Osteocyte (in vitro differentiated cells): ENCODE data around the gene REST. TPM values are rescaled to one million over a fixed set of nuclear protein-coding genes. Genes with fewer than 3 reads are reported as not detected.

Experiments used
- DNase-seq: peaks from one replicate; pipeline ENCODE4 v3.0.0; 2021; ENCODE audit warnings: mixed read lengths; ENCODE audit not compliant: unreplicated experiment; ENCODE audit errors: extremely low spot score
- H3K27ac Mint-ChIP-seq: one replicate; pipeline ENCODE4 v1.8.0; 2021; ENCODE audit warnings: mild to moderate bottlenecking, mixed read lengths; ENCODE audit not compliant: unreplicated experiment
- H3K27me3 Mint-ChIP-seq: one replicate; pipeline ENCODE4 v1.8.0; 2021; ENCODE audit warnings: mixed read lengths; ENCODE audit not compliant: unreplicated experiment
- H3K36me3 Mint-ChIP-seq: one replicate; pipeline ENCODE4 v1.8.0; 2021; ENCODE audit warnings: mixed read lengths; ENCODE audit not compliant: unreplicated experiment
- H3K4me1 Mint-ChIP-seq: one replicate; pipeline ENCODE4 v1.8.0; 2021; ENCODE audit warnings: mixed read lengths; ENCODE audit not compliant: unreplicated experiment
- H3K4me3 Mint-ChIP-seq: one replicate; pipeline ENCODE4 v1.8.0; 2021; ENCODE audit warnings: mild to moderate bottlenecking, moderate library complexity, mixed read lengths; ENCODE audit not compliant: unreplicated experiment
- H3K9me3 Mint-ChIP-seq: one replicate; pipeline ENCODE4 v1.8.0; 2021; ENCODE audit warnings: mixed read lengths; ENCODE audit not compliant: unreplicated experiment
- long read RNA-seq: library from polyadenylated mRNA; unstranded; transcript quantifications from one replicate; pipeline ENCODE4 v2.0.0, GENCODE V29; 2021
- total RNA-seq: library from RNA; stranded (reverse); gene quantifications from 2 replicates; pipeline ENCODE4 v1.2.1, GENCODE V29; 2021
- TF ChIP-seq, protein P1 (sequence below): fragments of 200-600 bp; sonication (generic); IDR thresholded peaks from 2 replicates; pipeline ENCODE4 v1.5.0; 2021; ENCODE audit warnings: antibody characterized with exemption, mild to moderate bottlenecking, moderate library complexity

REST gene, protein sequence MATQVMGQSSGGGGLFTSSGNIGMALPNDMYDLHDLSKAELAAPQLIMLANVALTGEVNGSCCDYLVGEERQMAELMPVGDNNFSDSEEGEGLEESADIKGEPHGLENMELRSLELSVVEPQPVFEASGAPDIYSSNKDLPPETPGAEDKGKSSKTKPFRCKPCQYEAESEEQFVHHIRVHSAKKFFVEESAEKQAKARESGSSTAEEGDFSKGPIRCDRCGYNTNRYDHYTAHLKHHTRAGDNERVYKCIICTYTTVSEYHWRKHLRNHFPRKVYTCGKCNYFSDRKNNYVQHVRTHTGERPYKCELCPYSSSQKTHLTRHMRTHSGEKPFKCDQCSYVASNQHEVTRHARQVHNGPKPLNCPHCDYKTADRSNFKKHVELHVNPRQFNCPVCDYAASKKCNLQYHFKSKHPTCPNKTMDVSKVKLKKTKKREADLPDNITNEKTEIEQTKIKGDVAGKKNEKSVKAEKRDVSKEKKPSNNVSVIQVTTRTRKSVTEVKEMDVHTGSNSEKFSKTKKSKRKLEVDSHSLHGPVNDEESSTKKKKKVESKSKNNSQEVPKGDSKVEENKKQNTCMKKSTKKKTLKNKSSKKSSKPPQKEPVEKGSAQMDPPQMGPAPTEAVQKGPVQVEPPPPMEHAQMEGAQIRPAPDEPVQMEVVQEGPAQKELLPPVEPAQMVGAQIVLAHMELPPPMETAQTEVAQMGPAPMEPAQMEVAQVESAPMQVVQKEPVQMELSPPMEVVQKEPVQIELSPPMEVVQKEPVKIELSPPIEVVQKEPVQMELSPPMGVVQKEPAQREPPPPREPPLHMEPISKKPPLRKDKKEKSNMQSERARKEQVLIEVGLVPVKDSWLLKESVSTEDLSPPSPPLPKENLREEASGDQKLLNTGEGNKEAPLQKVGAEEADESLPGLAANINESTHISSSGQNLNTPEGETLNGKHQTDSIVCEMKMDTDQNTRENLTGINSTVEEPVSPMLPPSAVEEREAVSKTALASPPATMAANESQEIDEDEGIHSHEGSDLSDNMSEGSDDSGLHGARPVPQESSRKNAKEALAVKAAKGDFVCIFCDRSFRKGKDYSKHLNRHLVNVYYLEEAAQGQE
- total RNA-seq: 55.5 and 61.1 TPM in 2 replicates
- long read RNA-seq, full-length matches to known transcripts: 28 of 62 reads
- long read RNA-seq, partial matches to known transcripts: 5 of 62 reads
- long read RNA-seq, other reads (novel, unspliced or antisense): 29 of 62 reads

DNA sequence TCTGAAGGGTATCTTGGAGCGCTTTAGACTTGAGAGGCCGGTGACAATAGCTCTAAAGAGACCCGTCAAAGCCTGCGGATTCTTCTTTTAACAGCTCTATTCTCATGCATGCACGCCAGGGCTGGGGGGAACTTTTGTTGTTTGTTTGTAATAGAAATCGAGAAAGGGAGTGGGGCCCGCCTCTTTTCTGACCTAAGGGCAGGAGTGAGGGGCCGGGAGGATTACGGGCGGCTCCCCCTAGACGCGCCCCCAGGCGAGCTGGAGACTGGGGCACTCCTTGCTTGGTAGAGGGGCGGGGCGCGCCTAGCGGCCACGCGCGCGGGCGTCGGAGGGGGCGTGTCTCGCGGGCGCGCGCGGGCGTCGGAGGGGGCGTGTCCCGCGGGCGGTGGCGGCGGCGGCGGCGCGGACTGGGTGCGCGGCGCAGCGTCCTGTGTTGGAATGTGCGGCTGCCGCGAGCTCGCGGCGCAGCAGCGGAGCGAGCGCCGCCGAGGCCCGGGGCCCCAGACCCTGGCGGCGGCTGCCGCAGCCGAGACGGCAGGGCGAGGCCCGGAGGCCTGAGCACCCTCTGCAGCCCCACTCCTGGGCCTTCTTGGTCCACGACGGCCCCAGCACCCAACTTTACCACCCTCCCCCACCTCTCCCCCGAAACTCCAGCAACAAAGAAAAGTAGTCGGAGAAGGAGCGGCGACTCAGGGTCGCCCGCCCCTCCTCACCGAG is at the start of gene REST:
Gene REST, plus strand, starts transcription at position 412 of the 717 bp plus-strand sequence. CDS start 2,739 bp downstream, outside the sequence.
- H3K9me3 Mint-ChIP-seq: no peaks in the 10 kb centered on the region

DNA sequence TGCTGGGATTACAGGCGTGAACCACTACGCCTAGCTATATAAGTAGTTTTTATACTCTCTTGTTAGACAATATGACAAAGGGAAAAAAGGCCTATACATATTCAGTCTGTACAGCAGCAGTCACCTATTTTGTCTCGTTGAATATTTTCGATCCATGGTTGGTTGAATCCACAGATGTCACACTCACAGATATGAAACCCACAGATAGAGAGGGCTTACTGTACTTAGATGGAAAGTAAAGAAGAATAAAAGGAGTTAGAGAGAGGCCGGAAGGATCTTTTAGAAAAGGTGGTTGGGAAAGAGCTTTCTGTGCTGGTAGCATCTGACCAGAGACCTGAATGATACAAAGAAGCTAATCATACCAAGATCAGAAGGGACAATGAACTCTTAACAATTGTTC is 47.9 kb upstream of the REST start:
- TF ChIP-seq, protein P1, sequence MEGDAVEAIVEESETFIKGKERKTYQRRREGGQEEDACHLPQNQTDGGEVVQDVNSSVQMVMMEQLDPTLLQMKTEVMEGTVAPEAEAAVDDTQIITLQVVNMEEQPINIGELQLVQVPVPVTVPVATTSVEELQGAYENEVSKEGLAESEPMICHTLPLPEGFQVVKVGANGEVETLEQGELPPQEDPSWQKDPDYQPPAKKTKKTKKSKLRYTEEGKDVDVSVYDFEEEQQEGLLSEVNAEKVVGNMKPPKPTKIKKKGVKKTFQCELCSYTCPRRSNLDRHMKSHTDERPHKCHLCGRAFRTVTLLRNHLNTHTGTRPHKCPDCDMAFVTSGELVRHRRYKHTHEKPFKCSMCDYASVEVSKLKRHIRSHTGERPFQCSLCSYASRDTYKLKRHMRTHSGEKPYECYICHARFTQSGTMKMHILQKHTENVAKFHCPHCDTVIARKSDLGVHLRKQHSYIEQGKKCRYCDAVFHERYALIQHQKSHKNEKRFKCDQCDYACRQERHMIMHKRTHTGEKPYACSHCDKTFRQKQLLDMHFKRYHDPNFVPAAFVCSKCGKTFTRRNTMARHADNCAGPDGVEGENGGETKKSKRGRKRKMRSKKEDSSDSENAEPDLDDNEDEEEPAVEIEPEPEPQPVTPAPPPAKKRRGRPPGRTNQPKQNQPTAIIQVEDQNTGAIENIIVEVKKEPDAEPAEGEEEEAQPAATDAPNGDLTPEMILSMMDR: no peak
- H3K27me3 Mint-ChIP-seq: peaks cover 20% of the 10 kb centered on the region
- no peaks in the 10 kb centered on the region for H3K4me1 Mint-ChIP-seq
- H3K27ac Mint-ChIP-seq: no peak overlapping the region
- no peak for DNase-seq
- H3K36me3 Mint-ChIP-seq: no peaks in the 10 kb centered on the region
- no peak overlapping the region for H3K4me3 Mint-ChIP-seq
- no peaks in the 10 kb centered on the region for H3K9me3 Mint-ChIP-seq

More for the DNA sequence above, at the start of gene REST:
- DNase-seq: peak; percentile 92
- H3K4me3 Mint-ChIP-seq: peak within 1 kb of the TSS; percentile 79
- H3K4me1 Mint-ChIP-seq: peaks cover 36% of the 10 kb centered on the region
- H3K36me3 Mint-ChIP-seq: peaks cover 13% of the 10 kb centered on the region
- TF ChIP-seq, protein P1: no peak
- peak within 1 kb of the TSS; percentile 39 for H3K27ac Mint-ChIP-seq
- peaks cover 7% of the 10 kb centered on the region for H3K27me3 Mint-ChIP-seq

DNA sequence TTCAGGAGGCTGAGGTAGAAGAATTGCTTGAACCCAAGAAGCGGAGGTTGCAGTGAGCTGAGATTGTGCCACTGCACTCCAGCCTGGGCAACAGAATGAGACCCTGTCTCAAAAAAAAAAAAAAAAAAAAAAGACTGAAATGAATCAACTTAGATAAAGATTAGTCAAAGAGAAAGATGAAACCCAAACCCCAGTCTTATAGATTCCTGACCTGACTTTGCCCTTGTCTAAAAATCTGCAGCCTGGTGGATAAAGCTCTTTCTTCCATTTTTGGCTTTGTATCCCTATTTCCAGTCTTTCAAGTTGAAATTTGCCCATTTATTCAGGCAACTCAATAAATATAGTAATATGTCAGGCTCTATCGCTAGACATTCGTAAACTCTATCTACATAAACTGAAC is 46.9 kb upstream of the REST start:
- H3K27ac Mint-ChIP-seq: no peak overlapping the region
- TF ChIP-seq, protein P1: no peak

DNA sequence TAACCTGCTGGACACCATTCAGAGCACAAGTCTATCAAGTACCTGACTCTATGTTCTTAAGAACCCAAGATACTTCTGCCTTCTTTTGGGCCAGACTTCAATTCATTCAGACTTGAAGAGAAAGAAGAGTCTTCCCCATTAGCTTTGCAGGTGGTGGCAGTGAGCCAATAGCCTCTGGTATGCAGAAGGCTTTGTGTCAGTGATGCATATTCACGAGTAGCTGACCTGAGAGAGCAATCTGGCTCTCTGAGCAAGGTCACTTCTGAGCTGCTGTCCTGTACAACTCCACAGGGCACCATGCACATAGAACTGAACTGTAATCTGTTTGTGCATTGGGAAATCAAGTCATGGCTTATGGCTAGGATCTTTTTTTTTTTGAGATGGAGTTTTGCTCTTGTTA is 46.3 kb upstream of the REST start:
- Mint-ChIP-seq H3K27me3 (peaks cover 15% of the 10 kb centered on the region), H3K4me3 (no peak overlapping the region), H3K36me3 (no peaks in the 10 kb centered on the region), H3K9me3 (no peaks in the 10 kb centered on the region), H3K27ac (no peak overlapping the region), H3K4me1 (no peaks in the 10 kb centered on the region)
- DNase-seq: no peak
- TF ChIP-seq, protein P1: no peak

More for the DNA sequence above, 46.9 kb upstream of the REST start:
- H3K27me3 Mint-ChIP-seq: peaks cover 19% of the 10 kb centered on the region
- no peaks in the 10 kb centered on the region for H3K36me3 Mint-ChIP-seq
- no peak for DNase-seq
- H3K4me1 Mint-ChIP-seq: no peaks in the 10 kb centered on the region
- no peak overlapping the region for H3K4me3 Mint-ChIP-seq
- H3K9me3 Mint-ChIP-seq: no peaks in the 10 kb centered on the region
